HepG2 (cell line): ENCODE data around the gene TRMT6. TPM values are rescaled to one million over a fixed set of nuclear protein-coding genes. Genes with fewer than 3 reads are reported as not detected.

Experiments used
- CCAR2 ChIP-seq: fragments of 200-400 bp; formaldehyde crosslinking; optimal IDR thresholded peaks from 2 replicates; pipeline ENCODE3; 2018; ENCODE audit warnings: low read depth, mild to moderate bottlenecking, low read length, moderate library complexity
- CEBPB ChIP-seq: IDR thresholded peaks from 2 replicates; pipeline ENCODE4 v1.6.1; 2011; ENCODE audit warnings: low read depth, low read length, improper control_type of control experiment, borderline replicate concordance
- CHCHD3 ChIP-seq: sonication (generic); formaldehyde crosslinking; IDR thresholded peaks from 2 replicates; pipeline ENCODE4 v1.8.0; 2022; ENCODE audit warnings: mild to moderate bottlenecking, missing genetic modification reagents, moderate library complexity
- ELF3 ChIP-seq: IDR thresholded peaks from 2 replicates; pipeline ENCODE4 v1.6.1; 2016; ENCODE audit warnings: missing genetic modification reagents, missing compliant biosample characterization
- GFI1 ChIP-seq: sonication (generic); formaldehyde crosslinking; IDR thresholded peaks from 2 replicates; pipeline ENCODE4 v1.5.0; 2020; ENCODE audit warnings: missing genetic modification reagents, mild to moderate bottlenecking, borderline replicate concordance
- IKZF1 ChIP-seq: fragments of 450-650 bp; IDR thresholded peaks from 2 replicates; pipeline ENCODE4 v1.7.1; 2016
- MBD4 ChIP-seq: IDR thresholded peaks from 2 replicates; pipeline ENCODE4 v1.6.1; 2012; ENCODE audit warnings: low read length, inconsistent platforms, borderline replicate concordance
- MEIS2 ChIP-seq: sonication (generic); formaldehyde crosslinking; IDR thresholded peaks from 2 replicates; pipeline ENCODE4 v1.9.0; 2021; ENCODE audit warnings: mild to moderate bottlenecking, missing genetic modification reagents
- MTA3 ChIP-seq: sonication (generic); formaldehyde crosslinking; IDR thresholded peaks from 2 replicates; pipeline ENCODE4 v1.4.0; 2020; ENCODE audit warnings: missing genetic modification reagents
- NFATC3 ChIP-seq: sonication (generic); formaldehyde crosslinking; IDR thresholded peaks from 2 replicates; pipeline ENCODE4 v1.5.1; 2020; ENCODE audit warnings: mild to moderate bottlenecking, missing genetic modification reagents
- NR3C1 ChIP-seq: sonication (generic); formaldehyde crosslinking; IDR thresholded peaks from 2 replicates; pipeline ENCODE4 v1.4.0; 2020; ENCODE audit warnings: missing genetic modification reagents
- PAX8 ChIP-seq: sonication (generic); formaldehyde crosslinking; IDR thresholded peaks from 2 replicates; pipeline ENCODE4 v1.8.0; 2022; ENCODE audit warnings: mild to moderate bottlenecking, missing genetic modification reagents, borderline replicate concordance
- PHF21A ChIP-seq: sonication (generic); formaldehyde crosslinking; IDR thresholded peaks from 2 replicates; pipeline ENCODE4 v1.5.0; 2020; ENCODE audit warnings: mild to moderate bottlenecking, missing genetic modification reagents
- RCOR2 ChIP-seq: IDR thresholded peaks from 2 replicates; pipeline ENCODE4 v1.6.1; 2016; ENCODE audit warnings: missing biosample characterization, missing genetic modification reagents
- SCMH1 ChIP-seq: sonication (generic); formaldehyde crosslinking; IDR thresholded peaks from 2 replicates; pipeline ENCODE4 v1.9.0; 2021; ENCODE audit warnings: missing genetic modification reagents, mild to moderate bottlenecking, borderline replicate concordance
- ZFP90 ChIP-seq: sonication (generic); formaldehyde crosslinking; IDR thresholded peaks from 2 replicates; pipeline ENCODE4 v1.8.0; 2022; ENCODE audit warnings: missing genetic modification reagents, mild to moderate bottlenecking, inconsistent platforms, borderline replicate concordance
- ZNF44 ChIP-seq: sonication (generic); formaldehyde crosslinking; IDR thresholded peaks from 2 replicates; pipeline ENCODE4 v1.5.1; 2020; ENCODE audit warnings: mild to moderate bottlenecking, missing genetic modification reagents
- ZNF547 ChIP-seq: sonication (generic); formaldehyde crosslinking; IDR thresholded peaks from 2 replicates; pipeline ENCODE4 v1.5.1; 2020; ENCODE audit warnings: mild to moderate bottlenecking, missing genetic modification reagents
- ZNF589 ChIP-seq: sonication (generic); formaldehyde crosslinking; conservative IDR thresholded peaks from 2 replicates; pipeline ENCODE4 v1.8.0; 2022; ENCODE audit warnings: mild to moderate bottlenecking, moderate library complexity, missing genetic modification reagents
- ZNF713 ChIP-seq: sonication (generic); formaldehyde crosslinking; IDR thresholded peaks from 2 replicates; pipeline ENCODE4 v1.4.0; 2020; ENCODE audit warnings: mild to moderate bottlenecking, missing genetic modification reagents
- ZNF761 ChIP-seq: sonication (generic); formaldehyde crosslinking; conservative IDR thresholded peaks from 2 replicates; pipeline ENCODE4 v1.4.0; 2020; ENCODE audit warnings: mild to moderate bottlenecking, missing genetic modification reagents
- ZNF83 ChIP-seq: sonication (generic); formaldehyde crosslinking; IDR thresholded peaks from 2 replicates; pipeline ENCODE4 v1.4.0; 2020; ENCODE audit warnings: missing genetic modification reagents, mild to moderate bottlenecking, borderline replicate concordance
- polyA plus RNA-seq, 8 experiments: library from polyadenylated mRNA; depleted of rRNA in 3 of 8; stranded (reverse) in 7 of 8; unstranded in 1 of 8; fragments of >200 nt; fragmentation: Illumina TruSeq in 4 of 8; extraction: Trizol in 4 of 8; gene quantifications; 2 replicates each; pipeline versions ENCODE4 v1.2.1 to v1.2.3, GENCODE V29; 2011 to 2016; ENCODE audit warnings: low read depth in 4 of 8, missing spikeins in 1 of 8, mixed read lengths in 1 of 8; ENCODE audit not compliant: insufficient read depth in 1 of 8
- total RNA-seq, 5 experiments: library from RNA; depleted of rRNA; stranded (reverse); fragments of >200 nt; fragmentation: Illumina TruSeq; extraction: Trizol; gene quantifications; 2 replicates each; pipeline ENCODE4 v1.2.3, GENCODE V29; 2016; ENCODE audit warnings: low read depth in 1 of 5
- TF ChIP-seq, protein P1 (sequence below): sonication (generic); formaldehyde crosslinking; IDR thresholded peaks from 2 replicates; pipeline ENCODE4 v1.4.0; 2020; ENCODE audit warnings: missing genetic modification reagents, mild to moderate bottlenecking, borderline replicate concordance
- TF ChIP-seq, protein P2 (sequence below): IDR thresholded peaks from 2 replicates; pipeline ENCODE4 v1.6.1; 2016; ENCODE audit warnings: missing compliant biosample characterization, missing genetic modification reagents, borderline replicate concordance
- TF ChIP-seq, protein P3 (sequence below): IDR thresholded peaks from 2 replicates; pipeline ENCODE4 v1.6.1; 2016; ENCODE audit warnings: mild to moderate bottlenecking, missing biosample characterization, missing genetic modification reagents

TRMT6 gene
- total and polyA plus RNA-seq, 2 of the 13 experiments (the other 11 are each of a cell fraction or from before 2014, with no cell fraction given) = 10.5 to 37.8 TPM

DNA sequence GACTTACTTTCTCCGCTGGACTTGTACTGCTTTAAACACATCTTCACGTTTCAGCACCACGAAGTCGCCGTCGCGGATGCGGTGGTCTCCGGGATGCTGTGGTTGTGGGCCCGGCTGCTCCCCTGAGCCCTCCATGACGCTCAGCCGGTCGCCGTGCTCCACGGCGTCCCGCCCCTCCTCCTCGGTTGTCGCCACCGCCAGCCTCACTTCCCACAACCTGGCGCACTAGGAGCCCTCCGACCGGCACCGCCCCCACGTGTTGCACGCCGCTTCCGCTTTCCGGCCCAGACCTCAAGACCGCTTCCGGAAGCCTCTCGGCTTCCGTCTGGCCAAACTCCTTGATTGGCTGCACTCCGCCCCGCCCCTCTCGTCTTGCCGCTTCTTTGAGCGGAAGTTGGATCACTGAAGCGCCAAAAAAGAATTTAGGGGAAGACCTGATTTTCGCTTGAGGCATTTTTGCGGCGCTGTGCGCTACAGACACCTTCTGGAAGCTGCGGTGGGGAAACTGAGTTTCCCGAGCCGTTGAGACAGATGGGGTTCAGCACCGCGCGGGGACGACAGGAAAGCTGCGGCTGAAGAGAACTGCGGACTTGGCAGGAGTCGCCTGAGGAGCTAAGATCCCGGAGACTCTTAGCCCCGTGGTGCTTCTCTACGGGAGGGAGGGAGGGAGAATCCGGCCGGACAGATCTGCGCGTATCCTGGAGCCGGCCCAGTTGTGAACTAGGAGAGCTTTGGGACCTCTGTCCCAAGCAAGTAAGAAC is at the start of gene TRMT6, which contains the start of gene MCM8 (continued):
- TF ChIP-seq, protein P1, sequence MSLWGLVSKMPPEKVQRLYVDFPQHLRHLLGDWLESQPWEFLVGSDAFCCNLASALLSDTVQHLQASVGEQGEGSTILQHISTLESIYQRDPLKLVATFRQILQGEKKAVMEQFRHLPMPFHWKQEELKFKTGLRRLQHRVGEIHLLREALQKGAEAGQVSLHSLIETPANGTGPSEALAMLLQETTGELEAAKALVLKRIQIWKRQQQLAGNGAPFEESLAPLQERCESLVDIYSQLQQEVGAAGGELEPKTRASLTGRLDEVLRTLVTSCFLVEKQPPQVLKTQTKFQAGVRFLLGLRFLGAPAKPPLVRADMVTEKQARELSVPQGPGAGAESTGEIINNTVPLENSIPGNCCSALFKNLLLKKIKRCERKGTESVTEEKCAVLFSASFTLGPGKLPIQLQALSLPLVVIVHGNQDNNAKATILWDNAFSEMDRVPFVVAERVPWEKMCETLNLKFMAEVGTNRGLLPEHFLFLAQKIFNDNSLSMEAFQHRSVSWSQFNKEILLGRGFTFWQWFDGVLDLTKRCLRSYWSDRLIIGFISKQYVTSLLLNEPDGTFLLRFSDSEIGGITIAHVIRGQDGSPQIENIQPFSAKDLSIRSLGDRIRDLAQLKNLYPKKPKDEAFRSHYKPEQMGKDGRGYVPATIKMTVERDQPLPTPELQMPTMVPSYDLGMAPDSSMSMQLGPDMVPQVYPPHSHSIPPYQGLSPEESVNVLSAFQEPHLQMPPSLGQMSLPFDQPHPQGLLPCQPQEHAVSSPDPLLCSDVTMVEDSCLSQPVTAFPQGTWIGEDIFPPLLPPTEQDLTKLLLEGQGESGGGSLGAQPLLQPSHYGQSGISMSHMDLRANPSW (CRISPR knock-in tag) = 0 out of 2 replicates have a peak, but pooled peaks have one; percentile 47
- TF ChIP-seq ZNF83 (CRISPR knock-in tag) = 0 out of 2 replicates have a peak, but pooled peaks have one; percentile 65
- no peak for TF ChIP-seq SCMH1 (CRISPR knock-in tag)
- TF ChIP-seq ZNF713 = no peak; the same call in 1 of the 2 replicates
- TF ChIP-seq CHCHD3 (CRISPR knock-in tag) = peak; percentile 35; the same call in 1 of the 2 replicates
- TF ChIP-seq, protein P2, sequence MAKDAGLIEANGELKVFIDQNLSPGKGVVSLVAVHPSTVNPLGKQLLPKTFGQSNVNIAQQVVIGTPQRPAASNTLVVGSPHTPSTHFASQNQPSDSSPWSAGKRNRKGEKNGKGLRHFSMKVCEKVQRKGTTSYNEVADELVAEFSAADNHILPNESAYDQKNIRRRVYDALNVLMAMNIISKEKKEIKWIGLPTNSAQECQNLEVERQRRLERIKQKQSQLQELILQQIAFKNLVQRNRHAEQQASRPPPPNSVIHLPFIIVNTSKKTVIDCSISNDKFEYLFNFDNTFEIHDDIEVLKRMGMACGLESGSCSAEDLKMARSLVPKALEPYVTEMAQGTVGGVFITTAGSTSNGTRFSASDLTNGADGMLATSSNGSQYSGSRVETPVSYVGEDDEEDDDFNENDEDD (CRISPR knock-in tag) = peak; percentile 100
- peak; percentile 74 for TF ChIP-seq RCOR2 (CRISPR knock-in tag)
- no peak for TF ChIP-seq IKZF1
- peak; percentile 87; the same call in 1 of the 2 replicates for TF ChIP-seq PAX8 (CRISPR knock-in tag)
- peak; percentile 94 for TF ChIP-seq PHF21A (CRISPR knock-in tag)
- TF ChIP-seq NR3C1 (CRISPR knock-in tag) = no peak
- TF ChIP-seq, protein P3, sequence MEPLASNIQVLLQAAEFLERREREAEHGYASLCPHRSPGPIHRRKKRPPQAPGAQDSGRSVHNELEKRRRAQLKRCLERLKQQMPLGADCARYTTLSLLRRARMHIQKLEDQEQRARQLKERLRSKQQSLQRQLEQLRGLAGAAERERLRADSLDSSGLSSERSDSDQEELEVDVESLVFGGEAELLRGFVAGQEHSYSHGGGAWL (CRISPR knock-in tag) = peak; percentile 99
- TF ChIP-seq ZNF589 (CRISPR knock-in tag) = peak; percentile 44; the same call in 1 of the 2 replicates
- peak; percentile 98 for TF ChIP-seq ZNF761
- peak; percentile 64; the same call in 1 of the 2 replicates for TF ChIP-seq NFATC3 (CRISPR knock-in tag)
- no peak; the same call in 1 of the 2 replicates for TF ChIP-seq CEBPB
- TF ChIP-seq ZNF547 (CRISPR knock-in tag) = peak; percentile 97
- peak; percentile 79 for TF ChIP-seq GFI1
- TF ChIP-seq ZNF44 (CRISPR knock-in tag) = peak; percentile 95; the same call in 1 of the 2 replicates
- no peak for TF ChIP-seq MTA3 (CRISPR knock-in tag)
- no peak; the same call in 1 of the 2 replicates for TF ChIP-seq ZFP90 (CRISPR knock-in tag)
- no peak for TF ChIP-seq MBD4
- TF ChIP-seq MEIS2 (CRISPR knock-in tag) = peak; percentile 86
- no peak for TF ChIP-seq CCAR2
- peak; percentile 98 for TF ChIP-seq ELF3 (CRISPR knock-in tag)
